T-helper 1 cell treated with Interleukin-12 subunit alpha and Interleukin-12 subunit beta and Interleukin-4 antibody, amounts not matched to agents 30 ng/mL and 1 ng/mL, for 36 hours (primary cell): ENCODE measurements around the gene TRAF3. TPM values are rescaled to one million over a fixed set of nuclear protein-coding genes. Genes with fewer than 3 reads are reported as not detected.

Source experiments
- intact Hi-C: fragments of 100-400 bp; cut with micrococcal nuclease; formaldehyde crosslinking; loops from one replicate; pipeline ENCODE4 v1.15.1; 2024
- total RNA-seq: library from RNA; stranded (reverse); gene quantifications from 2 replicates; pipeline ENCODE4 v1.2.3, GENCODE V29; 2022

The TRAF3 gene
- total RNA-seq, 1 donor from 2014 or later = 92.9 TPM

DNA sequence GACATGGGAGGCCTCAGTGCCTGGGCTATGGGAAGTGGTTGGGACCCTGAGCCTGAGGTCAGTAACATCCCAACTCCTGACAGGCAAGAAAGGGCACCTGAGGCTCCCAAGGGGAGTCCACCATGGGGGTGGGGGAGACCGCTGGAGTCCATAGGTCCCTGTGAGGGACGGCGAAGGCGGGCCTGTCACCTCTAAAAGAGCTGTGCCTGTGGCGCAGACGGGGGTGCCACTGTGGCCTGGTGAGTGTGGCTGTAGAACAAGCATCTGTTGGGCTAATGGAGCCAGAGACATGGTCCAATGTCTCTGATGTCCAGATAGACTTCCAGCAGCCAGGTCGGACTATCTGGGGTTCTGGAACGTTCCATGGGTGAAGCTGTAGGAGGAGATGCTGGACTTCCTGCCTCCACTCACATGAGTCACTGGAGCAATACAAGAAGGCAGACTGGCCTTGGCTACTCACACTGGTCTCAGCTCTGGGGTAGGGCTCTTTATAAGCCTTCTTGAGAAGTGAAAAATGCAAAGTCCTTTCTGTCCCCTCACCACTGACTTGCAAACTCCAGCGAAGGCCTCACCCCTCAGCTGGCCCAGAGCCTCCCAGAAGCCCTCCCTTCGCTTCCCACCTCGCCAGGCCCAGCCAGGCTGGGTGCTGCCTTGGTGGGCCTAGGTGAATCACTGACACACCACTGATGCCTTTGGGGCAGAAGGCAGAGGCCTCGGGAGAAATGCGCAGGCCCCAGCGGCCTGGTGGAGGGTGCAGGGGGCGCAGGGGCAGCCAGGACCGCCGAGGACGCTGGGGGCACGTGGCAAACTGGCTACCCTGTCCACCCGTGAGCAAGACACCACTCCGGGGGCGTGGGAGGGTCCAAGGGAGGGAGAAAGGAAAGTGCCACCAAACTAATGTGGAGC is 1.1 kb upstream of the TRAF3 start:
- intact Hi-C loops = loop anchor here (1.0 to 10.0 kb wide), 10 partner anchors 82 to 609 kb away; partner anchors contain the start of genes CDC42BPB, EIF5, MARK3 and RCOR1

DNA sequence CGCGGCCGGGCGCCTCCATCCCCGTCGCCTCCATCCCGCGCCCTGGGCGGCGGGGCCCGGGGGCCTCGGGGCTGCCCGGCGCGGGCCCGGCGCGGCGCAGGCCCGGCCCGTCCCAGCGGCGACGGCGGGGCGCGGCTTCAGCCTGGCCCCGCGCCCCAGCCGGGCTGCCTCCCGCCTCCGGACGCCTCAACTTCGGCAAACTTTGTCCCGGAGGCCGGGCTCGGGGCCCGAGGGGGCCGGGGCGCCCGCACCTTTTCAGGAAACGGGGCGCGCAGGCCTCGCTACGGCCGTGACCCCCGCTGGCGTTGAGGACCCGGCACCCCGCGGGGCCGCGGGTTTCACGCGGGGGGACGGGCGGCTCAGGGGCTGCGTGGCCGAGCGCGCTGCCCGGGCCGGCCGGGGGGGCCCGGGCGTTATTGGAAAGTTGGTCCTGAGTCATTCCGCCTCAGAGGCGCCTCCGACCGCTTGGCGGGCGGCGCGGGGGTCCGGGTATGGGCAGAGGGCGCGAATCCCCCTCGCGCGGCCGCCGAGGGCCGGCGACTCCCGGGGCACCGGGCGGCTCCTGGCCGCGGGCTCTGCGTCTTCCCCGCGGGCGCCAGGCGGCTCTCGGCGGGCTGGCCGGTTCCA is 575 bp downstream of the TRAF3 start:
- intact Hi-C loops = loop anchor here (1.0 to 10.0 kb wide), 11 partner anchors 17 to 607 kb away; partner anchors contain the start of genes CDC42BPB, EIF5, MARK3 and RCOR1

DNA sequence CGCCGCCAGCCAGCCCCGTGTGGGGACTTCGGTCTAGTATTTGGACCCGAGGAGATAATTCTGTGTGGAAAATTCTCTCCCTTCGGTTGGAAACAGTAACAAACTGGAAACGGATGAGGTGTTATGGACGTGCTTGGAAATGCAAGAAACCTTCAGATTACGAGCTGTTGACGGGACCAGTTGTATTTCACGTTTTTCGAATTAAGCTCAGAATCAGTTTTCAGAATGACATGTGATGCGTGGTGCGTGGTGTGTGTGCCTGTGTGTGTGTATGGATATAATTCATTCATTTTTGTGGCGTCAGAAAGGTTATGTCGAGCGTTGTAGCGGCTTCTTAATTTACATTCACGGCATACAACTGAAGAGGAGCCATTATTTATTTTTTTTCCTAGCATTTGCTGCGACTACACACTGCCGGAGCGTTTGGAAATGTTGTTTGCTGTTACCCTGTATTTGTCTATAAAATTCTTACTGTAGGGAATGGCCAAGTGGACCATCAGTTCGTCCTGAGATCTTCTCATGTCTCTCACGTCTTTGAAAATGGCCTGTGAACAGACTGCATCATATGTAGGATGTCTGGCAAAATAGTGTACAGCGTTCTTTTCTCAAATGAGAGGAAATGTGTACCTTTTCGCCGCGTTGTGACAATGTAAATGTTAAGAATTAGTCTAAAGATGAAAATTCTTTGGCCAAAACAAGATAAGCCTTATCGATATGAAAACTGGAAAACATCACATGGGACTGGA is 1.3 kb downstream of the TRAF3 start:
- intact Hi-C loops = loop anchor here (1.0 to 10.0 kb wide), 11 partner anchors 16 to 606 kb away; partner anchors contain the start of genes CDC42BPB, EIF5, MARK3 and RCOR1

DNA sequence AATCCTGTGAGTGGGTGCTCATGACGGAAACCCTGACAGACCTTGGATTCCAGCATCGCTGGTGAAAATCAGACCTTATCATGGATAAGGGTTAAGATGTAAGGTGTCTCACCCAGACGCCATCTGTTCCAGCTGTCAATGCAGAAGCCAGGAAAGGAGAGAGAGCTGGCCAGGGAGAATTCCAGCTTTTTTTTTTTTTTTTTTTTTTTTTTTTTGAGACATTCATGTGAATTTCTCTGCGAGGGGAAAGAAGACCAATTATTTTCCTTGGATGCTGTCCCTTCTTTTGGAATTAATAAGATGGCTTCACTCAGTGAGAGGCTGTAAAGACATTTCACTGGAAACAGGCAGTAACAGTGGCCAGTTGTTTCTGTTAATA is 1.8 kb downstream of the TRAF3 start:
- intact Hi-C loops = loop anchor here (2.0 to 10.0 kb wide), 9 partner anchors 16 to 606 kb away; partner anchors contain the start of genes CDC42BPB, EIF5, MARK3 and RCOR1

DNA sequence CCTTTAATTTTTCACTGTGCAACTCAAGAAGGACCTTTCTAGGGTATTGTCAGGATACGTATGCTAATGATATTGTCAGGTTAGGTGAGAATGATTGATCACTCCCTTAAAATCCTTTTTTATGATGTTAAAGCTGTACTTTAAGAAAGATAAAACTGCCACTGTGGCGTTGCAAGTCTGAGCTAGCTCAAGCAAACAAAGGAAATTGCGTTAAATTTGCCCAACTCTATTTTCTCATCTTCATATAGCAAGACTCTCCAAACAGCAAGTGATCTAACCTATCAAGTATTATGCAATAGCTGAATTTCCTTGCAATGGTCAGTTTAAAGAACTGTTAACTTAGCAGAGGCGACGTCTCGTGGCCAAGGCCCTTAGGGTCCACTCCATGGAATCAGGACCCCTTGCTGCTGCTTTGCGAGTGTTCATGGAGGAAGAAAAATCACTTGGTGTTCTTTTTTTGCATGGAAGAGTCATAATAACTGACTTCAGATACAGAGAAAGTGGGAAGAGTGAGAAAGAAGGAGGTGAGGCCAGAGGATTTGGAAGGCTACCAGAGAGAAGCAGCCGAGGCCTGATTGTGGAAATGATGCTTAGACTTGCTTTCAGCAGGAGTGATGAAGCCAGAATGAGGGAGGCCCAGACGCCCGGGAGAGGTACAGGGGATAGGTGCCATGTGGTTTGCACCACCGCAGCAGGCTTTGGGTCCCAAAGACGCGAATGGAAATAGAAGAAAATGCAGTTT is 2.5 kb downstream of the TRAF3 start:
- intact Hi-C loops = loop anchor here (2.0 to 10.0 kb wide), 9 partner anchors 15 to 605 kb away; partner anchors contain the start of genes CDC42BPB, EIF5, MARK3 and RCOR1

DNA sequence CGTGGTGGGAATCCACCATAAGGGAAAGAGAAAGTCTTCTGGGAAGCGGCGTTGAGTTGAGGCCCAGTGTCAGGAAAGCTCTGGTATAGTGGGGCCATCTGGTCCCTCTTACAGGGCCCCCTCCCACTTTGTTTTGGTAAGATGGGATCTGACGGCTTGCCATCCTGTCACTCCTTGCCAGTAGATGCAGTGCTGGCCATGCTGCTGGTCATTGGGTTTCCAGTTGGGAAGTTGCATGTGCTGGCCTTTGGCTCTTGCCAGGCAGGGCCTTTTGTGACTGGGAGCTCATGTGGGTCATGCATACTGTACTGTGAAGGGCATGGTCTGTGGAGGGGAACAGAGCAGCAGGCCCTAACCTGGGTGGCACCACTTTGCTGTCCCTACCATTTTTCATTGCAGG is 3.8 kb downstream of the TRAF3 start:
- intact Hi-C loops = no loop called here

DNA sequence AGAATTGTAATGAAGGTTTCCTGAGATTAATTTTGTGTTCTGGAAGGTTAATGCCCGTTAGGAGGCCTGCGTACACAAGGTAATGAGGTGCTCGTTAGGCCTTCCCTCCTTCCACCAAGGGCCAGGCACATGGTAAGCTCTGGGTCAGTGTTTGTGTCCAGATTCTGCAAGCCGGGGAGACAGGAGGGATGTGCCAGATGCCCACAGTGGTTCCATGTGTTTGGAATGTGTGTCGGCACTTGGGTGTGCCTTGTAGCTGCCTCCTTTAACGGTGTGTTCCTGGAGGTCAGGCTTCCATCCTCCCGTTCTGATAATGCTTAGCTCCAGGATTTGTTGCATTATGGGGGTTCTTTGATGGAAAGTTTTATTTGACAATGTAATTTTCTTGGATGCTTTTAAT is 5.7 kb downstream of the TRAF3 start:
- intact Hi-C loops = no loop called here

DNA sequence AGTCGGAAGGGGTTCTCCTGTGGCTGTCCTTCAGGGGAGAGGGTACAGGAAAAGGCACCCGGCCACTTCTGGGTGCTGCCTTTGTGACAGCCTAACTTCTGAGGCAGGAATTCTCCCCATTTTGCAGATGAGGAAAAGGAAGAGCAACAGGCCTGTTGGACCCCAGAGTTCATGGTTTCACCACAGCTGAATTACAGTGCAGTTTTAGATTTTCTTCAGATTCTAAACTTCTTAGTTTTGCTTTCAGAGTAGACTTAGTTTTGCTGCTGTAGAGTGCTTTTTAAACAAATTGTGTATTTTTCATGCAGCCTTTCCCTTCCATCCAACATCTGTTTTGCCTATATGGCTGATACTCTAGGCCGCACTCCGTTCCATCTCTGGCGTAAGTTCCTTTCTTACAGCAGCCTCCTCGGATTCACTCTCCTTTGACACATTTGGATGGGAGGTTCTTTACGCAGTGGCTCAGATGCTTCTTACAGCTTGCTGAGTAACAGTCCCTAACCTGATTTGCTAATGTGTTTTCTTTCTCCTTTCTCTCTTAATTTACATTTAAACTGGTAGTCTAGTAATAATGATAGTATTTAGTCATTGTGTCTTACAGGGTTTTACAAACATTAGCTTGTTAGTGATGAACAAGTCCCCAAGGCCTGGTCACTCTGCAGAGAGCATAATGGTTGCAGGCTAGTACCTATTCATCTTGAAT is 7.8 kb downstream of the TRAF3 start:
- intact Hi-C loops = no loop called here

DNA sequence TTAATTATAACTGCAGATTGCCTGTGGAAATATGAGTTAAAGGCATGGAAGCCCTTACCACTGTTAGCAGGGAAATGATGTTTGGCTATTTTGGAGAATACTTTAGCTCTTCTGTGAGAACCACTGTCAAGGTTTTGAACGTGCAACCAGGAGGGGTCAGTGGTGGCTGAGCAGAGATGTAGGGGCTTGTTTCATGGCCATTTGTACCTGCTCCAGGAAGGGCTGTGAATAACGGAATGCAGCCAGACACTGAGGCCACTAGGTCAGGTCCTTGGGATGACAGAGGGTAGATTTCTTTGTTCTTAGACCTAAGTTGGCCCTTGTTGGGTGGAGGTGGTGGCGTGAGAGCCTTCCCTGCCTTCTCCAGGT is 8.3 kb downstream of the TRAF3 start:
- intact Hi-C loops = no loop called here

DNA sequence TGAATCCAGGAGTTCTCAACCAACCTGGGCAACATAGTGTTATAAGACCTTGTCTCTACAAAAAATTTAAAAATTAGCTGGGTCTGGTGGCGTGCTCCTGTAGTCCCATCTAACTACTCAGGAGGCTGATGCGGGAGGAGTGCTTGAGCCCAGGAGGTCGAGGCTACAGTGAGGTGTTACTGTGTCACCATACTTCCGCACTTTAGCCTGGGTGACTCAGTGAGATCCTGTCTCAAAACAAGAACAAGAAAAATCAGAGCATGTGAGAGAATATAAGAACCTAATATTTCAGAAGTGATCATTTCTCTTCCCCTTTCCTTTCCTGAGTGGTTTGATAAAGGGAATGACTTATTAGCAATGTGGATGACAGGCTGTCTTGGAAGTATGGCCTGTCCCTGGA is 9.5 kb downstream of the TRAF3 start:
- intact Hi-C loops = no loop called here

DNA sequence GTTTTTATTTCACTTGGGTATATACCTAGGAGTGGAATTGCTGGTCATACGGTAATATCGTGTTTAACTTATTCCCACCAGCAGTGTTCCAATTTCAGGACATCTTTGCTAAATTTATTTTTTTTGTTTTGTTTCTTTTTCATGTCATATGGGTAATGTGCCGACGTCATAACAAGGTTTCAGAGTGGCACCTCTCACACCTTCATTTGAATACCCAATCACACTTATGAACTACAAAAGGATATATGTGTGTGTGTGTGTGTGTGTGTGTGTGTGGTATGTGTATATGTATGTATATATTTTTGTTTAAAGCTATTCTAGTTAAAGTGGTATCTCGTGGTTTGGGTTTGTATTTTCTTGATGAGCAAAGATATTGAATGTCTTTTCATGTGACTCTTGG is 12.1 kb downstream of the TRAF3 start:
- intact Hi-C loops = no loop called here

DNA sequence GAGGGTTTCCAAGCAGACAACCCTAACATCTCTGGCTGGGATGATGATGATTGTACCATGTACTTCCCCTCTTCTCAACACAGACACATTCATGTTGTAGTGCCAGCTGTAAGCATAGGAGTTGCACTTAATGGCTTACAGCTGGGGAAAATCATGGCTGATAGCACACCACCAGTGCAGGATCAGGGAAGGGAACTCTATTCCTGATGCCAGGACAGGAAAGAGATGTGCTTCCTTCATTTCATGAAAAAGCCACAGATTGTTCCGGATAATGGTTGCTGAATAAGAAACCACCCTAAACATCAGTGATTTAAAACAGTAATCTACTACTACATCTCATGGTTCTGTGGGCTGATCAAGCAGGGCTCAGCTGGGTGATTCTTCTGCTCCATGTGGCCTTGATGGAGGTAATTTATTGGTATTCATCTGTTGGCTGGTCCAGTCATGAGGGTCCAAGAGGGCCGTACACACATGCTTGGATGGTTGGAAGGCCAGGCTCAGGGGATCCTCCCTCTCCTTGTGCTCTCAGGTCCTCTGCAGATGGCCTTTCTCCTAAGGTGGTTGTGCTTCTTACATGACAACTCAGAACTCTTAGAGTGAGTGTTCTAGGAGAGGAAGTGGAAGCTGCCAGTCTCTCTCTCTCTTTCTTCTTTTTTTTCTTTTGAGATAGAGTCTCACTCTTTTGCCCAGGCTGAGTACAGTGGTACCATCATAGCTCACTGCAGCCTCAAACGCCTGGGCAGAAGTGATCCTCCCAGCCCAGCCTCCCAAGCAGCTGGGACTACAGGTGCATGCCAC is 16.5 kb downstream of the TRAF3 start:
- intact Hi-C loops = loop anchor here (2.0 kb wide), 1 partner anchor 15 kb away; no protein-coding TSS in a partner anchor

DNA sequence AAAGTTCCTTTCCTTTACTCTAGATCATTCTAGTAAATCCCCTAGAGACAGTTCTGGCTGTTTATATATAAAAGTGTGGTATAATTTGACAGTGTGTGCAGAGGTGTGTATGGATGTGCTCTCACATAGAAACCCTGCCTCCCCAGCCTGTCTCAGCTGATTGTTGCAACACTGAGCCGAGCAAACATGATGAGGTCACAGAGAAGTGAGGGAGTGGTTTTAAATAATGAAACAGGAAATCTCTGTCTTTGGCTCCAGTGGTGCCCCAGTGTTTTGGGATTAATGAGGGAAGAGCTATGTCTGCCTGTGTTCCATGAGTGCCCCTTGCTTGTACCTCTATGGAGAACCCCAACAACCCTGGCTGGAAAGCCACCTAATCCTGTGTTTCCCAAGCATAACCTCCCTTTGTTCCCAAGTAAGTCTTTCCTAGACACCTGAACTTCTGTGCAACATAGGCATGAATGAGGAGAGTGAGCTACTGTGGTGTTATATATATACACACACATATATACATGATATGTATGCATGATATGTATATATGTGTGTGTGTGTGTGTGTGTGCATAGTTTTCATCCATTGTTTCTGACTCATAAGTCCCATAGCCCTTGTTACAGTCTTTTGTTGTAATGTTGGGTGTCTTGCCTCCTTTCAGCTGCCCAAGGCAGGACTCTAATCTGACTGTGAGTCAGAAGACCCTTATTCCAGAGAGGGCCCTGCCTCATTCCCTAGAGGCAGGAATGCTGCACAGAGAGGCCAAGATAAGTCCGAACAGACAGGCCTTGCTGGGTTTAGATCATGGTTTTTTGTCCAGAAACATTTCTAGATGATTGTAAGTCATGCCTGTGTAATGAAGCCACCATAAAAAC is 18.0 kb downstream of the TRAF3 start:
- intact Hi-C loops = loop anchor here (1.0 to 2.0 kb wide), 3 partner anchors 10 to 24 kb away; no protein-coding TSS in a partner anchor

DNA sequence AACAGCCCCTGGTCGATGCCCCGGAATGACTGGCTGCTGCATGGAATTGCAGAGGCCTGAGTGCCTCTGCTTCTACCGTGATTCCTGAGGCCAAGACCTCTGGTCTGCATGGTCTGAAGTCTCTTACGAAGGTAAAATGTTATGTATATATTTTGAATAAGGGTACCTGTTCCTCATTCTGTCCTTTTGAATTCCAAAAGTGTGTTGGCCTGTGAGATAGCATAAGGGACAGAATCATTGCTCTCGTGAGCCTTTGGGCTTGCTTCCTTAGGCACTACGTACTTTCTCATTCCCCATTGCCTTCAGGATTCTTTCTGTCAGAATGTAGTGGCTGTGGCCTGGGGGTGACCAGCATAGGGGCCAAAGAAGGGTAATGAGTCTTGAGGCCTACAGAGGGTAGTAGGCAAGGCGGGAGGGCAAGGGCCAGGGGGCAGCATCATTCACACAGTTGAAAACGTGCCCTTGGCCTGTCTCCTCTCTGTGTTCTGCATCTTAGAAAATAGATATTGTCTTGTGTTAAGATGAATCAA is 19.5 kb downstream of the TRAF3 start:
- intact Hi-C loops = no loop called here

DNA sequence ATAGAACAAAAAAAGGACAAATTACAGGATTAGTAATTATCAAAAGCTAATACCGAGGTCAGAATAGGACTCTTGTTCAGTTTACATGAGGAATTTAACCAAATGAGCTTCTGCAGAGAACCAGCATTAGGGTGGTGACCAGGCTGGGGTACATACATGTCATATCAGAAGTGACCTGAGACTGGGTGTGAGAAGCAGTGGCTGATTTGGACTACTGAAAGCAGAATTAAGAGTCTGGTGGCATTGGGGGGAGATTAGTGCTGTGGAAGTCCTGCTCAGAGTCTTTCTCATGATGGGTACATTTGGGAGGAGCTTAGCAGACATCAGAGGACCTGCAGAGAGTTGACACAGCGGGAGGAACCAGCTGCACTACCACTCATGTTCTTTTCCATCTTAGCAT is 21.7 kb downstream of the TRAF3 start:
- intact Hi-C loops = no loop called here

DNA sequence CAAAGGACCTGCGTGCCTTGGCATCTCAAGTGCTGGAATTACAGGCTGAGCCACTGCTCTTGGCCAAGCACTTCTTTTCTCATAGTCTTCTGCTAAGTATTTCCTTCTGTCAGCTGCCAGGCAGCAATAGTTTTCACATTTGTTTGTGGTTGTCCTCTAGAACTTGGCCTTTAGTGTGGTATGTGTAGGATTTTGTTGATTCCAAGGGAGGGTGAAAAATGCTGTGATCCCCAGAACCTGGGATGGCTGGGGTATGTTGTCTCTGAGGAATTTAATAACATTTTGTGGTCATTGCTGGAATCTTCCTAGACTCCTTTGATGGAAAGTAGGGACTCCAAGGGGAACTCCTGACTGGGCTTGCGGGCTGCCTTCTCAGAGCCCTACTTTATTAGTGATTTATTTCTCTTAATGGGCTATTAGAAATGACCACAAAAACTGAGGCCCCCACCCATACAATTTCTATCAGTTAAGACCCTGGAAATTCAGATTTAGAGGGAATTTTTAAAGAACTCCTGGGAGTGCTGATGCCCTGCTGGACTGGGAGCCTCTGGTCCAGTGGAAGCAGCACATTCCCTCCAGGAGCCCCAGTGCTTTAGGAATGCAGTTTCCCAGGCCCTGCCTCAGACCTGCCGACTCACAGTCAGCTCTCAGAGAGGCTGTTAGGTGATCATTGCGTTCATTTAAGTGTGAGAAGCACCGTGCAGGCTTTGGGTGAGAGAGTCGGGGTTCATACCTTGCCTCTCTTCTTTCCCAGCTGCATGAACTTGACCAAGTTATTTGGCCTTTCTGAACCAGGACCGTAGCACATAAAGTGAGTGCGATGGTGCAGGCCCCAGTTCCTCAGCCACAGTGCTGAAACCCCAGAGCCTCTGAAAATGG is 22.7 kb downstream of the TRAF3 start:
- intact Hi-C loops = no loop called here
